A673 (cell line): ENCODE results near the gene HDAC4. TPM values are rescaled to one million over a fixed set of nuclear protein-coding genes. Genes with fewer than 3 reads are reported as not detected.

Source experiments
- BruUV-seq: library from RNA; stranded (reverse); fragments of 400-500 nt; replicated peaks from 2 replicates; lab custom pipeline; 2021; lab: Mats Ljungman, UMichigan
- CTCF ChIA-PET: fragments of 300-600 bp; sonication (Branson Sonifier 250); formaldehyde crosslinking; loops from one replicate; lab custom pipeline; 2022; ENCODE audit warnings: antibody characterized with exemption; lab: Charles Lee
- POLR2A ChIA-PET: fragments of 300-600 bp; sonication (Branson Sonifier 250); formaldehyde crosslinking; loops from one replicate; lab custom pipeline; 2022; ENCODE audit warnings: antibody characterized with exemption; ENCODE audit not compliant: low non-redundant PET; lab: Charles Lee
- DNase-seq: peaks from one replicate; pipeline ENCODE4 v3.0.0-alpha.2; 2015; ENCODE audit warnings: low spot score
- H3K27ac ChIP-seq: fragments of 200-600 bp; sonication (generic); 2 replicates; pipeline ENCODE4 v1.5.1; 2016; ENCODE audit warnings: mixed run types, low read depth, mild to moderate bottlenecking, mixed read lengths, antibody characterized with exemption, low read length; ENCODE audit not compliant: poor library complexity, severe bottlenecking
- H3K27me3 ChIP-seq: fragments of 200-600 bp; sonication (generic); replicated peaks from 2 replicates; pipeline ENCODE4 v1.6.1; 2017; ENCODE audit warnings: mixed run types, low read depth, mild to moderate bottlenecking, mixed read lengths, antibody characterized with exemption, low read length; ENCODE audit not compliant: insufficient read depth, poor library complexity
- H3K36me3 ChIP-seq: fragments of 200-600 bp; sonication (generic); 2 replicates; pipeline ENCODE4 v1.6.1; 2016; ENCODE audit warnings: mixed run types, mild to moderate bottlenecking, mixed read lengths, antibody characterized with exemption, low read length; ENCODE audit not compliant: insufficient read depth, poor library complexity, severe bottlenecking
- H3K4me1 ChIP-seq: fragments of 200-600 bp; sonication (generic); 2 replicates; pipeline ENCODE4 v1.6.1; 2017; ENCODE audit warnings: mixed run types, mild to moderate bottlenecking, mixed read lengths, antibody characterized with exemption, low read length; ENCODE audit not compliant: insufficient read depth, poor library complexity, severe bottlenecking
- H3K4me3 ChIP-seq: fragments of 200-600 bp; sonication (generic); 2 replicates; pipeline ENCODE4 v1.5.1; 2016; ENCODE audit warnings: low read depth, mixed run types, mild to moderate bottlenecking, mixed read lengths, low read length; ENCODE audit not compliant: poor library complexity, severe bottlenecking
- H3K9me3 ChIP-seq: fragments of 200-600 bp; sonication (generic); 2 replicates; pipeline ENCODE4 v1.6.1; 2016; ENCODE audit warnings: mixed run types, low read depth, mild to moderate bottlenecking, mixed read lengths, antibody characterized with exemption, low read length; ENCODE audit not compliant: poor library complexity, severe bottlenecking
- EZH2 ChIP-seq: fragments of 200-600 bp; sonication (generic); IDR thresholded peaks from 2 replicates; pipeline ENCODE4 v1.6.1; 2017; ENCODE audit warnings: borderline replicate concordance, low read depth, mild to moderate bottlenecking, mixed read lengths, antibody characterized with exemption, low read length; ENCODE audit not compliant: poor library complexity, severe bottlenecking
- intact Hi-C: fragments of 100-400 bp; cut with micrococcal nuclease; formaldehyde crosslinking; loops from one replicate; pipeline ENCODE4 v1.10.0; 2022; ENCODE audit not compliant: unreplicated experiment
- total RNA-seq: library from RNA; stranded (reverse); gene quantifications from 2 replicates; pipeline ENCODE4 v1.2.3, GENCODE V29; 2021
- TF ChIP-seq, protein P1 (sequence below): fragments of 300-800, 200-600 bp; sonication (generic); conservative IDR thresholded peaks from 2 replicates; pipeline ENCODE4 v1.5.1; 2017; ENCODE audit warnings: low read depth, mild to moderate bottlenecking, antibody characterized with exemption, low read length, moderate library complexity, mixed read lengths

Gene HDAC4
- total RNA-seq, 1 experiment from 2014 or later: 40.0 TPM

DNA sequence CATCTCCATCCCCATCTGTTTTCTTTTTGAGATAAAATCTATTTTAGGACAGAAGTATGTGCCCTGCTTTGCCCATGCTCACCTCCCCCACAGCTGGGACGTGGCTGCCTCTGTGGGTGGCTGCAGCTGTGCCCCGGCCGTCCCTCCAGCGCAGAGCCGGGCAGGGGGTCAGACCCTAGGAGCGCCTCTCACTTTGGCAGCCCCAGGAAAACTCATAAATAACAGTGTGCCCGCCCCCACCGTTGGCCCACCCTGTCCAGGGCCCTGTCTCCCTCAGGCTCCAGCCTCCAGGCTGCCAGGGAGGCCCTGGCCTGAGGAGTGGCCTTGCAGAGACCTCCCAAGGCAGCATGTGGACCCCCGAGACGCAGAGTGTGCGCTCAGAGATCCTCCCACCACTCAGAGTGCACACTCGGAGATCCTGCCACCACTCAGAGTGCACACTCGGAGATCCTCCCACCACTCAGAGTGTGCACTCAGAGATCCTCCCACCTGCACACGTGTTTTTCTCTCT is 374.8 kb downstream of the HDAC4 start:
- Histone ChIP-seq H3K9me3 (no peaks in the 10 kb centered on the region), H3K36me3 (no peaks in the 10 kb centered on the region), H3K4me3 (no peak overlapping the region), H3K27ac (no peak overlapping the region), H3K27me3 (peaks cover 15% of the 10 kb centered on the region), H3K4me1 (no peaks in the 10 kb centered on the region)
- DNase-seq: no peak
- TF ChIP-seq, protein P1, sequence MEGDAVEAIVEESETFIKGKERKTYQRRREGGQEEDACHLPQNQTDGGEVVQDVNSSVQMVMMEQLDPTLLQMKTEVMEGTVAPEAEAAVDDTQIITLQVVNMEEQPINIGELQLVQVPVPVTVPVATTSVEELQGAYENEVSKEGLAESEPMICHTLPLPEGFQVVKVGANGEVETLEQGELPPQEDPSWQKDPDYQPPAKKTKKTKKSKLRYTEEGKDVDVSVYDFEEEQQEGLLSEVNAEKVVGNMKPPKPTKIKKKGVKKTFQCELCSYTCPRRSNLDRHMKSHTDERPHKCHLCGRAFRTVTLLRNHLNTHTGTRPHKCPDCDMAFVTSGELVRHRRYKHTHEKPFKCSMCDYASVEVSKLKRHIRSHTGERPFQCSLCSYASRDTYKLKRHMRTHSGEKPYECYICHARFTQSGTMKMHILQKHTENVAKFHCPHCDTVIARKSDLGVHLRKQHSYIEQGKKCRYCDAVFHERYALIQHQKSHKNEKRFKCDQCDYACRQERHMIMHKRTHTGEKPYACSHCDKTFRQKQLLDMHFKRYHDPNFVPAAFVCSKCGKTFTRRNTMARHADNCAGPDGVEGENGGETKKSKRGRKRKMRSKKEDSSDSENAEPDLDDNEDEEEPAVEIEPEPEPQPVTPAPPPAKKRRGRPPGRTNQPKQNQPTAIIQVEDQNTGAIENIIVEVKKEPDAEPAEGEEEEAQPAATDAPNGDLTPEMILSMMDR: no peak
- TF ChIP-seq EZH2: no peak
- BruUV-seq: no TSS peak
- intact Hi-C loops: no loop called here
- ChIA-PET CTCF (no interaction called here), POLR2A (no interaction called here)

DNA sequence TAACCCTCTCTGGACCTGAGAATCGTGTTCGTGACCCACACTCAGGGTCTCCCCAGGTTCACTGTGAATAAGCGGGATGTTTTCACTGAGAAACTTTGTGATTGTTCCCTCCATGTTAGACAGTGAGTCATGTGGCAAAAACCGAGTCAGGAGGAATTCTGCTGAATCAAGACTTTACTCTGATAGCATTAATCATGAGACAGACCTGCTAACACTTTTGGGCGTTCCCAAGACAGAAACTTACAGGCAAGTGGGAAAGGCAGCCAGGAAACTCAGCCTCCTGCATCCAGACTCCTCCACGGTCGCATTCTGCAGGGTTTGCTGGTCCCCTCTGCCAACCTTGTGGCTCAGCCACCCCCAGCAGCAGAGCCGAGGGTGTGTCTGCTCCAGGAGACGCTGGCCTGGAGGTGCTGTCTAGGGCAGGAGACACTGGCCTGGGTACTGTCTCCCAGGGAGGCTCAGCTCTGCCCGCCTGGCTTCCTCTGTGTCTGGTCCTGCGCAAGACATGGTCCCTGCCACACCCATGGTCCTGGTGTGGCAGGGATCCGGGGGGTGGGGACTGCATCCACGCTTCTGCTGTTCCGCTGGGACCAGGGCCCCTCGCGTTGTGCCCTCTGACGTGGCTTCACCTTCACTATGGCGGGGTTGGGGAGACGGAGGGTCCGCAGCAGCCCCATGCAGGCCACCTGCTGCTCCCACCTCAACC is 375.6 kb downstream of the HDAC4 start:
- no peak overlapping the region for H3K27ac ChIP-seq
- intact Hi-C loops: no loop called here
- peaks cover 15% of the 10 kb centered on the region for H3K27me3 ChIP-seq
- DNase-seq: no peak
- no peaks in the 10 kb centered on the region for H3K4me1 ChIP-seq
- no peaks in the 10 kb centered on the region for H3K9me3 ChIP-seq
- TF ChIP-seq, protein P1: no peak
- no peak for TF ChIP-seq EZH2
- ChIA-PET POLR2A (no interaction called here), CTCF (no interaction called here)
- BruUV-seq: no TSS peak
- no peak overlapping the region for H3K4me3 ChIP-seq
- H3K36me3 ChIP-seq: no peaks in the 10 kb centered on the region

DNA sequence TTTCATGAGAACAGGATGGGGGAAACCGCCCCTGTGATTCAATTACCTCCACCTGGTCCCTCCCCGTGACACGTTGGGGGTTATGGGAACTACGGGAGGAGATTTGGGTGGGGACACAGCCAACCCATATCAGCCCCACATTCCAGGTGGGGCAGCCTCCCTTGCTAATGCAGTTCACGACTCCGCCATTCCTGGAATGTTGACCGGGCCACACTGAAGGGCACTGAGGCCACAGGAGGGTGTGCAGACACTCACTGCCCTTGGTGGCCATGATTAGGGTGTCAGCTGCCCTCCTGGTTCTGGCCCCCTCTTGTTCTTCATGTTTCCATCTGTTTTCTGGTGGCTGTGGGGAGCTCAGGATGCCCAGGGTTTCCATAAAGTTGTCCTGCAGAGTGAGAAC is 376.6 kb downstream of the HDAC4 start:
- ChIA-PET CTCF (no interaction called here), POLR2A (no interaction called here)
- no TSS peak for BruUV-seq
- intact Hi-C loops: no loop called here
- TF ChIP-seq, protein P1: no peak
- no peak for TF ChIP-seq EZH2
- Histone ChIP-seq H3K27ac (no peak overlapping the region), H3K4me1 (no peaks in the 10 kb centered on the region), H3K27me3 (peaks cover 14% of the 10 kb centered on the region), H3K9me3 (no peaks in the 10 kb centered on the region), H3K4me3 (no peak overlapping the region), H3K36me3 (no peaks in the 10 kb centered on the region)
- no peak for DNase-seq
